GM12872 (cell line): Measurements from ENCODE around the gene MICU1.

Experiments
- TF ChIP-seq, protein P1 (sequence below): IDR thresholded peaks from 3 replicates; pipeline ENCODE4 v1.5.1; 2011; ENCODE audit warnings: low read depth, mild to moderate bottlenecking, low read length, moderate library complexity; ENCODE audit not compliant: insufficient read depth

Gene MICU1

DNA sequence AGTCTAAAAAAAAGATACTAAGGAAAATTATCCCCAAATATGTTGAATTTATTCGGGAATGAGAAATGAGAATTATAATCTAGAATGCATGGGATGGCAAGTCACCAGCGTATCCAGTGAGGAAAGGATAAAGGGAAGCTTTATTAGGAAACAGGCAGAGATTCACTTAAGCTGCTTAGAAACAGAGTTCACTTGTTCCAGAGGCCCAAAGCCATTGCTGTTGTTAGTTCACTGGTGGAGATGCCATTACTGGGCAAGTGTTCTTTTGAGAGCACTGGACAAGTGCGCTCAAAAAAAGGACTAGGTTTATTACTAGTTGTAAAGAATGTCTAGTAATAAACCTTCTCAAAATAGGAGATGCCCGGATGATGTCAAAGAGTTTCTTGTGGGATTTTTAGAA is 51.2 kb downstream of the MICU1 start:
- TF ChIP-seq, protein P1, sequence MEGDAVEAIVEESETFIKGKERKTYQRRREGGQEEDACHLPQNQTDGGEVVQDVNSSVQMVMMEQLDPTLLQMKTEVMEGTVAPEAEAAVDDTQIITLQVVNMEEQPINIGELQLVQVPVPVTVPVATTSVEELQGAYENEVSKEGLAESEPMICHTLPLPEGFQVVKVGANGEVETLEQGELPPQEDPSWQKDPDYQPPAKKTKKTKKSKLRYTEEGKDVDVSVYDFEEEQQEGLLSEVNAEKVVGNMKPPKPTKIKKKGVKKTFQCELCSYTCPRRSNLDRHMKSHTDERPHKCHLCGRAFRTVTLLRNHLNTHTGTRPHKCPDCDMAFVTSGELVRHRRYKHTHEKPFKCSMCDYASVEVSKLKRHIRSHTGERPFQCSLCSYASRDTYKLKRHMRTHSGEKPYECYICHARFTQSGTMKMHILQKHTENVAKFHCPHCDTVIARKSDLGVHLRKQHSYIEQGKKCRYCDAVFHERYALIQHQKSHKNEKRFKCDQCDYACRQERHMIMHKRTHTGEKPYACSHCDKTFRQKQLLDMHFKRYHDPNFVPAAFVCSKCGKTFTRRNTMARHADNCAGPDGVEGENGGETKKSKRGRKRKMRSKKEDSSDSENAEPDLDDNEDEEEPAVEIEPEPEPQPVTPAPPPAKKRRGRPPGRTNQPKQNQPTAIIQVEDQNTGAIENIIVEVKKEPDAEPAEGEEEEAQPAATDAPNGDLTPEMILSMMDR, result no peak

DNA sequence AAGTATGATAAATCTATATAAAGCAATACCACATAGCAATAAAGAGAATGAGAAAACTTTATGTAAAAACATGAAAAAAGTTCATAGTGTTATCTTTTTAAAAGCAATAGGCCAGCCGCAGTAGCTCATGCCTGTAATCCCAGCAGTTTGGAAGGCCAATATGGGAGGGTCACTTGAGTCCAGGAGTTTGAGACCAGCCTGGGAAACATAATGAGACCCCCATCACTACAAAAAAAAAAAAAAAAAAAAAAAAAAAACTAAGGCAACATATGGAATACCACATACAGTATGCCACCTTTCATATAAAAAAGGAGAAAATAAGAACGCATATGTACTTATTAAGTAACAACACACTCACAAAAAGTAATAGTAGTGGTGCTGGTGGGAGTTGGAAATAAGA is 52.8 kb downstream of the MICU1 start:
- TF ChIP-seq, protein P1, result no peak

DNA sequence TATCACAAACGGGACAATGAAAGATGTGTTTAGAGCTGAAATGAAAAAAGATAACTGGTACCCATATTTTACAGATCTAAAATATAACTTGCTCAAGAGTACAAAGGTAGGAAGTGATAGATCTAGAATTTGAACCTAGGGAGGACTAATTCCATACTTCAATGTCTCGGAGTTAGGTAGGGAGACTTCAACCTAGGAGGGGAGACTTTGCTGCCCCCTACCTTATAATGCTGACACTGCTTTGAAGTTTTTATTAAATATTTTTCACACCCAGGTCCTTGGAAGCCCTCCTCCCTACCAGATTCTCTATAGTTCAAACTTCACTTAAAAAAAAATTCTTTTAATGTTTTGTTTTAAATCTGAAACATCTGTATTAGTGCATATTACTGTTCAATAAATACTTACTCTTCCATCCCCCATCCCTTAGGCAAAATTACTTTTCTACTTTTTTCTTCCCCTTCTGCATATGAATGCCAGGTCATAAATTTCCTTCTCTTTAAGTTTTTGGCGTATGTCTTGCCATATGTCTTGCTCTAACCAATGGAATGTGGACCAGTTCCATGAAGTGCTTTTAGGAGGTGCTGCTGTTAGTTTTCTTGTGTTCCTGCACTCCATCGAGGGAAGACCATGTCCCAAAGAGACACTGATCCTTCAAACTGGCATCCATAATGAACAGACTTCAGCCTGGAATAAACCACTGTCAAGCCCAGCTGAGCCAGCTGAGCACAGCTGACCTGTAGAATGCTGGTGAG is 57.8 kb downstream of the MICU1 start:
- TF ChIP-seq, protein P1, result peak; percentile 56

DNA sequence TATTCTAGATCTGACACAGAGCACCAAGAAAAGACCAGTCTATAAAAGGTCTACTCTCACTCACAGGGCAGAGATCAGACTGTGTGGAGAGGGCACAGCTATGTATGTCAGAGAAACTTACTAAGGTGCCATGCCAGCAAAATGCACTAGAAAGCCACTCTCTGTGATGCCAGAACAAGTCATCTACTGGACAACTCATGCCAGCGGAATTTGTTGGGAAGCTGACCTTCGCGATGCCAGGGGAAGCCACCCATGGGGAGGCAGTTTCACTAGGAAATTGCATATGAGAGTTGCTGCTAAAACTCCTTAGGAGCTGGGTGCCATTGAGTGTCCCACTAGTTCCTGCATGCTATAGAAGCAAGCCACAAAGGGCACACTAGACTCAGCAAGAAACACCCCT is 58.5 kb downstream of the MICU1 start:
- TF ChIP-seq, protein P1, result no peak

DNA sequence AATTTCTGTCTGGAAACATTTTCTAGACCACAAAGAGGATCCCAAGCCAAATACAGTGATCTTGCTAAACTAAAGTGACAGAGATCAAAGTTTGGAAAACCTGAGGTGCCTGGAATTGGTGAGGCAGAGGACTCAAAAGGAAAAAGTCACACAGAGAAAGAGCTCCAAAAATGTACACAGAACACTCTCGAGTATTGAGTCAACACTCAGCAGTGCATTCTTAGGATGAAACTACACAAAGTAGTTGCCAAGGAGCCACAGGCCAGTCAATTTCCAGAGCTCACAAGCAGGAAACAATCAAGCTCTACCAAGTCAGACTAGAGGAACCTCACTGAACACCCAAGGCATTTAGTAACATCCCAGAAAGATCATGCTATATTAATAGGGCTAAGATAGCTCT is 61.3 kb downstream of the MICU1 start:
- TF ChIP-seq, protein P1, result no peak

DNA sequence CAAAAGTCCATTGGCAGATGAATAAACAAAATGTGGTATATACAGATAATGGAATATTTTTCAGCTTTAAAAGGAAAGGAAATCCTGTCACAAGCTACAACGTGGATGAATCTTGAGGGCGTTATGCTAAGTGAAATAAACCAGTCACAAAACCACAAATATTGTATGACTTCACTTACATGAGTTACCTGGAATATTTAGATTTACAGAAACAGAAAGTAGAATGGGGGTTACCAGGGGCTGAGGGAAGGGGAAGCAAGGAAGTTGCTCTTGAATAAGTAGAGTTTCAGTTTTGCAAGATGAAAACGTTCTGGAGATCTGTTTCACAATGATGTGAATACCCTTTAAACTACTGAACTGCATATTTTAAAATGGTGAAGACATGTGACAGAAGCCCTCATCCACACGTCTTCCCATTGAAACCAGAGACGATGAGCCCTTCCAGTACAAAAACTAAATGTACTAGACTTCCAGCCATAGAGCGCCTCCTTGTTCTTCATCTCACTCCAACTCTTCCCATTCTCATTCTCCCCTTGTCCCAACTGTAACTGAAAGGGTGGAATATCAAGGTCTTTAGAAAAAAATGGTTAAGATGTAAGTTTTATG is 62.4 kb downstream of the MICU1 start:
- TF ChIP-seq, protein P1, result no peak

DNA sequence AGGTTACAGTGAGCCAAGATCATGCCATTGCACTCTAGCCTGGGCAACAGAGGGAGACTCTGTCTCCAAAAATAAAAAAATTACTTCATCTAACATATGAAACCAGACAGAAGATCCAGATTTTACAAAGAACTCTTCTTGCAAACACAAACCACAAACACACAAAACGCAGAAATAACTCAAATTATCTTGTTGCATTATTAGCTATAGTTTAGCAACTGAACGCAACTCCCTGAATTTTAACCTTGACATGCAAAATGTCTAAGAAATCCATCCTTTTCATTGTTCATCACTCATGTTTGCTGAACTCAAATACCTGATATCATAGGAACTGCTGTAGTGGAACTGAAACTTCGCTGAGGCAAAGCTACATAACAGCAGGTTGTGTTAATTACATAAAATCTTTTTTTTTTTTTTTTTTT is 64.1 kb downstream of the MICU1 start:
- TF ChIP-seq, protein P1, result no peak
